HG02884 (cell line): ENCODE measurements around the gene LCN12.

Experiments
- ATAC-seq: cut with Tn5 transposase; IDR thresholded peaks from one replicate; pipeline ENCODE4 v1.9.1; 2021; ENCODE audit warnings: mild to moderate bottlenecking, moderate library complexity; ENCODE audit not compliant: unreplicated experiment

Gene LCN12, protein sequence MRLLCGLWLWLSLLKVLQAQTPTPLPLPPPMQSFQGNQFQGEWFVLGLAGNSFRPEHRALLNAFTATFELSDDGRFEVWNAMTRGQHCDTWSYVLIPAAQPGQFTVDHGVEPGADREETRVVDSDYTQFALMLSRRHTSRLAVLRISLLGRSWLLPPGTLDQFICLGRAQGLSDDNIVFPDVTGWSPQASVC

DNA sequence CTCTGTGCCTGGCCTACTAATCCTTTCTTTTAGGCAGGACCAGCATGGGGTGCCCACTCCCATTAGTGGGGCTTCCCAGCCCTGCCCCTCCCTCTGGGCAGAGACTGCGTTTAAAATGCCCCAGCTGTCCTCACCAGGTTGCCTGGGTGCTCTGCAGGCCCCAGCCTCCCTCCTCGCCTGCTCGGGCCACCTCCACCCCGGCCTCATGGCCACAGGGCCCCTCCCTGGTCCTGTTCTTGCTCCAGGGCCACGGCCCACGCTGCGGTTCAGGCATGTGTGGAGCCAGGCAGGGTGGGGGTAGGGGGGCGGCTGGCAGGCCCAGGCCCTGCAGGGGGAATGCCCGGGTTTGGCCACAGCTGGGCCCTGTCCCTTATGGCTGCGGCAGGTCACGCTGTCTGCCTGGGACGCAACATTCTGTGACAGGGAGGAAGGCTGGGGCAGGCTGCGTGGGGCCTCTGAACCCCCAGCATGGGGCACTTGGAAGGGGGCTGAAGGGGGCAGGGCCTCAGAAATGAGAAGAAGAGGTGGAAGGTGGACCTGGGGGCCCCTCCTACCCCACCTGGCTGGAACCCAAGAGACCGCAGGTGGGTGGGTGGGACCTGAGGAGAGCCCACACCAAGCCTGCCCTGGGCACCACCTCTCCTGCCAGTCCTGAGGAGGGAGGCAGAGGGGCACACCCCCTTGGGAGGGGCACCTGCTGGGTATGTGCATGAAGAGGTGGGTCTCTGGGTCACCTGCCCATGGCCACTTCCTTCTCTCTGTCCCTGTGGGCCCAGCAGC is at the start of gene LCN12:
LCN12 (plus strand) TSS at position 733 of the 780 bp plus-strand sequence. CDS start 55 bp downstream, outside the sequence.
- ATAC-seq: no peak

GRCh38 chr9:136903041-136903554 is 49.0 kb upstream of the LCN12 start:
- no peak for ATAC-seq

GRCh38 chr9:136906266-136906665 is 45.8 kb upstream of the LCN12 start:
- ATAC-seq: no peak

- ATAC-seq: no peak
Observed at GRCh38 chr9:136907011-136907914, 44.8 kb upstream of the LCN12 start.

DNA sequence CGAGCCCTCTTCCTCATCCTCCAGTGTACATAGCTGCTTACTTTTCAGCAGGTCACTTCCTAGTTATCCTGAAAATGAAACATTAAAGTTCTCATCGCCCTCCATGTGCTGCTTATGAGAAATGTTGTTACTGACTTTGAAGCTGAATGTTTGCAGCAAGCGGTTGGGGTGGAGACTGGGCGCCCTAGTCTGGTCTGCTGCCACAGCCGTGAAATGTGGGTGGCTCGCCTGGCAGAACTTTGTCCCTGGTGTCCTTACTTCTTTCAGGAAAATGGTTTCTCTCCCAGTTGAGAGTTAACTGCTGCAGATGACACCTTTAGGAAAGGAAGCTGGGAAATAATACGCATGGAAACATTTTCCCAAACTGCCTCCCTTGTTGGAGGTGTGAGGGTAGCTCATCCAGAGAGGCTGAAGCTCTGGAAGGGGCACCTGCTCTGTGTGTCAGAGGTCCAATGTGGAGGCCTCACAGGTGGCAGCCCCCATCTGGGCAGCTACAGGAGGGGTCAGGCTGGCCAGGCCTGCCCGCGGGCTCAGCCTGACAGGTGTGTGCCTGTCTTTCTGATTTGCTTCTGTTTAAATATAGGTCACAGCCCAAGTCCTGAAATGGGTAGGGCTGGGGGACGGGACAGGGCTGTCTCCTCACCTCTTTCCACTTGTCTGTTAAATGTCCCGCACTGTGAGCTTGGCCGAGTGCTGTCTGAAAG is 41.7 kb upstream of the LCN12 start:
- no peak for ATAC-seq

GRCh38 chr9:136910901-136911245 is 41.2 kb upstream of the LCN12 start:
- no peak for ATAC-seq

- ATAC-seq: no peak
Observed at GRCh38 chr9:136913701-136914438, 38.2 kb upstream of the LCN12 start.

- ATAC-seq: no peak
Observed at GRCh38 chr9:136915632-136916329, 36.3 kb upstream of the LCN12 start.

- no peak for ATAC-seq
Observed at GRCh38 chr9:136916330-136917184, 35.5 kb upstream of the LCN12 start.

DNA sequence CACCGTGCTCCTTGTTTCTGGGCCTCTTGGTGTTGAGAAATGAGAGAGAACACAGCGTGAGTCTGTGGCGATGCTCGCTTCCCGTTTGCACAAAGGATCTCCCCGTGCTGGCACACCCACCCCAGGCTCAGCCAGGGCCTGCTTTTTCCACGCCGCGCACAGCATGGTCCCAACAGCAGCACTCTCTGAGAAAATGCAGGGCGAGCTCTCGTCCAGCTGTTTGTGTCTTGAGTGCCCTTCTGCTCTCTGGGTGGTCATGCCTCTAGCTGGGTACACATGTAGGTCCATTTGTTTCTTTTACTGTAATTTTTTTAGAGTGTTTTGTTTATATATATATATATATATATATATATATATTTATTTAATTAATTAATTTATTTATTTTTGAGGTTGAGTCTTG is 34.2 kb upstream of the LCN12 start:
- no peak for ATAC-seq

DNA sequence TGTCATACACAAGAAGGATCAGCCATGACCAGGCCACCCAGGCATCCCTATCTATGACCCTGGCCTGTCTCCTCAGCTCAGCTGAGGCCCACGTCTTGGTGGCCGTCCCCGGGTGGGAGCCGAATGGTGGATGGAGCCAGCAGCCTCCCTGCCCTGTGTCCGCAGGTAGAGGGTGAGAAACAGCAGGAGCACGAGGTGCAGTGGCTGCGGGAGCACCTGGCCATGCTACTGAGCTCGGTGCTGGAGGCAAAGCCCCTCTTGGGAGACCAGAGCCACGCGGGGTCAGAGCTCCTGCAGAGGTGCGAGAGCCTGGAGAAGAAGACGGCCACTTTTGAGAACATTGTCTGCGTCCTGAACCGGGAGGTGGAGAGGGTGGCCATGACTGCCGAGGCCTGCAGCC is 32.0 kb upstream of the LCN12 start:
- ATAC-seq: no peak

- ATAC-seq: no peak
Observed at GRCh38 chr9:136920734-136921231, 31.3 kb upstream of the LCN12 start.

- no peak for ATAC-seq
Observed at GRCh38 chr9:136921307-136921706, 30.8 kb upstream of the LCN12 start.

DNA sequence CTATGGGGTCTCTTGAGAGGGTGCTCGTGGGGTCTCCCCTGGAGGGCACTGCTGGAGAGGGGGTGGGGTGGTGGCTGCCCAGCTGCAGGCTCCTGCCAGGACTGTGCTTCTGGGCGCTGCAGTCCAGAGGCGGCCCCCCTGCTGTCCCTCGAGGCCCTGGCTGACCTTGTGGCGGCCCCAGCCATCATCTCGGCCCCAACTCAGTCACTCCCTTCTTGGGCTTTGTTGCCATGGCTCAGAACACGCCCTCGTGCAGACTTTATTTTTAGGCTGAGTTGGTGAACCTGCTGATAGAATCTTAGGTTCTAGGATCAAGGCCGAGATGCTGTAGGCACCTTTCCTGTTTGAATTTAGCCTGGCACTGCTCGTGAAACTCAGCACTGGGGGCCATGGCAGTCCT is 30.4 kb upstream of the LCN12 start:
- no peak for ATAC-seq

DNA sequence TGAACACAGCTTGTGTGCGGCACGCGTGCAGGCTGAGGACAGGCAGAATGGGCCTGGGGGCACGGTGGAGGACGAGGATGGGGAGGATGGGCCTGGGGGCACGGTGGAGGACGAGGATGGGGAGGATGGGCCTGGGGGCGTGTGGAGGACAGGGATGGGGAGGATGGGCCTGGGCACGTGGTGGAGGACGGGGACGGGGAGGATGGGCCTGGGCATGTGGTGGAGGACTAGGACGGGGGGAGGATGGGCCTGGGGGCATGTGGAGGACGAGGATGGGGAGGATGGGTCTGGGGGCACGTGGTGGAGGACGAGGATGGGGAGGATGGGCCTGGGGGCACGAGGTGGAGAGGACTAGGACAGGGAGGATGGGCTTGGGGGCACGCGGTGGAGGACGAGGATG is 29.5 kb upstream of the LCN12 start:
- ATAC-seq: no peak

DNA sequence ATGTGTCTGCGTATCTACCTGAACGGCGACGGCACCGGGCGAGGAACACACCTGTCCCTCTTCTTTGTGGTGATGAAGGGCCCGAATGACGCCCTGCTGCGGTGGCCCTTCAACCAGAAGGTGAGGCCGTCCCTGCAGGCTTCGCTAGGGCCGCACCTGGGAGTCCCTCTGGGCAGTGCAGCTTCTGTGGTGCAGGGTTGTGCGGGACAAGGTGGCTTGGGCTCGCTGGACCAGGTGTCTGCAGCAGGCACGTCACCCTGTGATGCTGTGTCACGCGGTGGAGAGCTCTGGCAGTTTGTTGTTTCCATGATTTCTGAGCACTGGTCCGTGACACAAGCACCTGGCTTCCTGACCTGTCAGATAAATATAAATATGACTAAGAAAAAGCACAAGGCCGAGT is 28.2 kb upstream of the LCN12 start:
- ATAC-seq: no peak

- no peak for ATAC-seq
Observed at GRCh38 chr9:136925414-136926153, 26.5 kb upstream of the LCN12 start.
